Adrenal gland (tissue), 12 donors: ENCODE measurements around the gene CMTM8. TPM values are rescaled to one million over a fixed set of nuclear protein-coding genes. Genes with fewer than 3 reads are reported as not detected.

ENCODE experiments used
- DNase-seq, 7 donors: peaks; one replicate each; pipeline ENCODE4 v3.0.0-alpha.2; 2019 to 2020
- H3K27ac ChIP-seq, 5 donors: fragments of 200-600 bp; sonication (generic) in 4 of 5; 1 replicate in 3 of 5; 2 replicates in 2 of 5; pipeline versions ENCODE4 v1.5.1 to v1.8.0; 2016 to 2020; ENCODE audit warnings: mild to moderate bottlenecking in 1 of 5
- H3K27me3 ChIP-seq: fragments of 200-600 bp; 2 replicates; pipeline ENCODE4 v1.8.0; 2021
- H3K36me3 ChIP-seq, 2 donors: fragments of 200-600 bp; replicated peaks in 1 of 2; 1 replicate in 1 of 2; 2 replicates in 1 of 2; pipeline versions ENCODE4 v1.5.1 to v1.8.0; 2018 to 2022
- H3K4me1 ChIP-seq, 2 donors: fragments of 200-600 bp; replicated peaks in 1 of 2; 1 replicate in 1 of 2; 2 replicates in 1 of 2; pipeline versions ENCODE4 v1.5.1 to v1.8.0; 2018 to 2021
- H3K4me3 ChIP-seq, 4 donors: fragments of 200-600 bp; sonication (generic) in 3 of 4; one replicate each; pipeline ENCODE4 v1.5.1; 2016 to 2018
- H3K9me3 ChIP-seq, 3 donors: fragments of 200-600 bp; sonication (generic) in 1 of 3; replicated peaks in 1 of 3; 1 replicate in 2 of 3; 2 replicates in 1 of 3; pipeline versions ENCODE4 v1.5.1 to v1.8.0; 2016 to 2021
- POLR2A ChIP-seq, 2 donors: fragments of 450-650 bp; IDR thresholded peaks; one replicate each; pipeline ENCODE4 v1.6.1; 2017; ENCODE audit warnings: antibody characterized with exemption in 2 of 2, mild to moderate bottlenecking in 2 of 2, moderate library complexity in 1 of 2
- WGBS, 4 donors: extraction: QIAGEN DNeasy Blood & Tissue Kit in 2 of 4; methylation state at CpG; one replicate each; pipeline versions ENCODE4 v1.1.5 to v1.1.7; 2013 to 2017; 5-methylcytosine and 5-hydroxymethylcytosine counted together
- intact Hi-C, 2 donors: fragments of 100-400 bp; cut with DNase I; formaldehyde crosslinking; loops; one replicate each; pipeline versions ENCODE4 v1.14.1 to v1.15.0; 2022 to 2023
- polyA plus RNA-seq, 3 donors: library from polyadenylated mRNA; stranded (reverse); fragments of 200-250 nt in 2 of 3; fragments of 350-450 nt in 1 of 3; fragmentation: Illumina TruSeq in 1 of 3; extraction: RNeasy Lipid Tissue Mini Kit (QIAGEN cat#74804) in 1 of 3; gene quantifications; one replicate each; pipeline ENCODE4 v1.2.3, GENCODE V29; 2013 to 2014
- total RNA-seq, 9 donors: library from RNA; depleted of rRNA in 4 of 9; stranded (reverse); fragments of >200 nt in 4 of 9; fragments of 120-200 nt in 1 of 9; fragmentation: NEBNext Ultra II Directional in 1 of 9; extraction: Animal tissue kit (Norgen Biotek cat#: 25700) in 1 of 9; gene quantifications; one replicate each; pipeline versions ENCODE4 v1.1.0 to v1.2.4, GENCODE V29; 2013 to 2023
- TF ChIP-seq, protein P1 (sequence below), 6 experiments: fragments of 450-650 bp in 4 of 6; fragments of 200-600 bp in 2 of 6; sonication (generic) in 1 of 6; IDR thresholded peaks; 1 replicate in 5 of 6; 2 replicates in 1 of 6; pipeline versions ENCODE4 v1.5.1 to v1.8.0; 2016 to 2021; ENCODE audit warnings: antibody characterized with exemption in 6 of 6, mild to moderate bottlenecking in 2 of 6, moderate library complexity in 1 of 6
- donor health status: healthy with polysubstance abuse.
- donor health status: Bipolar disorder and iron deficiency.
- donor health status: DM: yes; HTN: yes; CAD: no.
- donor health status: DM: no; HTN: no; CAD: no.
- donor health status: DM: no; HTN: no; CAD: no.
- donor health status: DM: yes; HTN: yes; CAD: no.

The CMTM8 gene
- total and polyA plus RNA-seq, 12 donors, result 3.3 to 24.1 (median 16.0) TPM

DNA sequence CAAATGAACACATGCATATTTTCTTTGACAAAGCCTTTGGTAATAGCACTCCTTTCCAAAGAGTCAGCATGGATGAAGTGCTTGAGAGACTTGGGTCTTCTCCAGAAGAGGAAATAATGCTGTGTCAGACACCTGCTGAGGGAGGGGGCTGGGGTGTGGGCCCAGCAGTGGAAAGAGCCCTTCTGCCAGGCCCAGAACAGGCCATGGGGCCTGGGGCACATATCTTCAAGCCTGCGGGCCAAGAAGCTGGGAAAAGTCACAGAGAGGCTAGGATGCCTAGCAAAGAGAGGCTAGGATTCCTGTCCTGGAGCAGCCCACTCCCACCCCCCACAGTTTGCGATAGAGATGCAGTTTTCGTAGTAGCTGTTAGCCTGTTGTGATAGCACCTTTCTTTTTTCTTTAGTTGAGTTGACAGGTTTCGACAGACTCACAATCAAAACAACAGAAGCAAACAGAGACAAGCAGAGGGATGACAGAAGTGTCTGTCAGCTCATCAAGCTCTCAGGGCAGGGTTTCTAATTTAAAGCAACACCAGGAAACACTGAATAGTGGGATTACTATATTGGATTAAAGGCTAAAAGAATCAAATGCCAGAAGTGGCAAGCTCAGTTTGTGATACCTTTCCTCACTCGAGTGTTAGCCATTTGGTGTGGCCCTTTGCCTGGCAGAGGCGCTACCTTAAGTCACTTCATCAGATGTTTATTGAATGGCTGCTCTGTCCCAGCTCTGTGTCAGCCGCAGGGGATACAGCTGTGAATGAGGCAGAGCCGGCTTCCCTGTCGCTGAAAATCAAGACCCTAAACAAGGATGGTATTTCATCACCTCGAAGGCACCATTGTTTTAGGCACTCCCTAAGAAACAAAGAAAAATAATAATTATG is 172.1 kb downstream of the CMTM8 start:
- DNase-seq, result peak in 1 of 7 donors; percentile 23
- Histone ChIP-seq H3K27me3 (no peaks in the 10 kb centered on the region), H3K27ac (no peak overlapping the region), H3K9me3 (no peaks in the 10 kb centered on the region), H3K36me3 (no peaks in the 10 kb centered on the region), H3K4me1 (peaks cover 0 to 17% of the 10 kb centered on the region in 2 donors), H3K4me3 (no peak overlapping the region)
- TF ChIP-seq, protein P1, sequence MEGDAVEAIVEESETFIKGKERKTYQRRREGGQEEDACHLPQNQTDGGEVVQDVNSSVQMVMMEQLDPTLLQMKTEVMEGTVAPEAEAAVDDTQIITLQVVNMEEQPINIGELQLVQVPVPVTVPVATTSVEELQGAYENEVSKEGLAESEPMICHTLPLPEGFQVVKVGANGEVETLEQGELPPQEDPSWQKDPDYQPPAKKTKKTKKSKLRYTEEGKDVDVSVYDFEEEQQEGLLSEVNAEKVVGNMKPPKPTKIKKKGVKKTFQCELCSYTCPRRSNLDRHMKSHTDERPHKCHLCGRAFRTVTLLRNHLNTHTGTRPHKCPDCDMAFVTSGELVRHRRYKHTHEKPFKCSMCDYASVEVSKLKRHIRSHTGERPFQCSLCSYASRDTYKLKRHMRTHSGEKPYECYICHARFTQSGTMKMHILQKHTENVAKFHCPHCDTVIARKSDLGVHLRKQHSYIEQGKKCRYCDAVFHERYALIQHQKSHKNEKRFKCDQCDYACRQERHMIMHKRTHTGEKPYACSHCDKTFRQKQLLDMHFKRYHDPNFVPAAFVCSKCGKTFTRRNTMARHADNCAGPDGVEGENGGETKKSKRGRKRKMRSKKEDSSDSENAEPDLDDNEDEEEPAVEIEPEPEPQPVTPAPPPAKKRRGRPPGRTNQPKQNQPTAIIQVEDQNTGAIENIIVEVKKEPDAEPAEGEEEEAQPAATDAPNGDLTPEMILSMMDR (IDR thresholded peaks at IDR 0.05), result no peak
- no peak for TF ChIP-seq POLR2A (IDR thresholded peaks at IDR 0.05)
- intact Hi-C loops, result no loop called here
- 61 to 93% (median 85%) methylated on average over 9 to 10 of the region's 10 CpGs for WGBS, 4 donors

DNA sequence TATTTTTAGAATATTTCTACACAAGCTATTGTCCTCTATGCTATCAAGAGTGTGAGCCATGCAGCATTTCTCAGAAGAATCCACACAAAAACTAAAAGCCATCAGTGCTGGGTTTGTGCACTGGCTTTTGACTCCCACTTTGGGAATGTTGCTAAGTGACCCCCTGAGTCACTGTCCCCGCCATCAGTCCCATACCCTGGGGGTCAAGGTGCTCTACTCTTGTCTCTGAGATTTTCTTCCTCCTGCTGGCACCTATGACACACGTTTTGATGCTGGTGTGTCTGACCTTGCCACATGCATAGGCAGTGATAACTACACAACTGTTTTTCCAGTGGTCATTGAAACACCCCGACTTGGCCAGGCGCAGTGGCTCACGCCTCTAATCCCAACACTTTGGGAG is 173.0 kb downstream of the CMTM8 start:
- Histone ChIP-seq H3K36me3 (no peaks in the 10 kb centered on the region), H3K27me3 (no peaks in the 10 kb centered on the region), H3K9me3 (no peaks in the 10 kb centered on the region), H3K4me3 (no peak overlapping the region), H3K4me1 (peaks cover 0 to 17% of the 10 kb centered on the region in 2 donors), H3K27ac (no peak overlapping the region)
- WGBS, 4 donors, result 82 to 89% (median 83%) methylated on average over 5 of the region's 5 CpGs
- no peak for DNase-seq
- intact Hi-C loops, result no loop called here
- TF ChIP-seq POLR2A (IDR thresholded peaks at IDR 0.05), result no peak
- TF ChIP-seq, protein P1 (IDR thresholded peaks at IDR 0.05), result no peak

- Histone ChIP-seq H3K4me1 (peaks cover 0 to 12% of the 10 kb centered on the region in 2 donors), H3K27me3 (no peaks in the 10 kb centered on the region), H3K27ac (no peak overlapping the region), H3K9me3 (no peaks in the 10 kb centered on the region), H3K36me3 (no peaks in the 10 kb centered on the region), H3K4me3 (no peak overlapping the region)
- TF ChIP-seq, protein P1 (IDR thresholded peaks at IDR 0.05), result no peak
- no peak for TF ChIP-seq POLR2A (IDR thresholded peaks at IDR 0.05)
- intact Hi-C loops, result no loop called here
- peak in 1 of 7 donors; percentile 2 for DNase-seq
- whole genome bisulfite sequencing, 4 donors, result 95 to 97% (median 97%) methylated on average over 3 of the region's 3 CpGs
Measured at GRCh38 chr3:32412887-32413286, 174.4 kb downstream of the CMTM8 start.

DNA sequence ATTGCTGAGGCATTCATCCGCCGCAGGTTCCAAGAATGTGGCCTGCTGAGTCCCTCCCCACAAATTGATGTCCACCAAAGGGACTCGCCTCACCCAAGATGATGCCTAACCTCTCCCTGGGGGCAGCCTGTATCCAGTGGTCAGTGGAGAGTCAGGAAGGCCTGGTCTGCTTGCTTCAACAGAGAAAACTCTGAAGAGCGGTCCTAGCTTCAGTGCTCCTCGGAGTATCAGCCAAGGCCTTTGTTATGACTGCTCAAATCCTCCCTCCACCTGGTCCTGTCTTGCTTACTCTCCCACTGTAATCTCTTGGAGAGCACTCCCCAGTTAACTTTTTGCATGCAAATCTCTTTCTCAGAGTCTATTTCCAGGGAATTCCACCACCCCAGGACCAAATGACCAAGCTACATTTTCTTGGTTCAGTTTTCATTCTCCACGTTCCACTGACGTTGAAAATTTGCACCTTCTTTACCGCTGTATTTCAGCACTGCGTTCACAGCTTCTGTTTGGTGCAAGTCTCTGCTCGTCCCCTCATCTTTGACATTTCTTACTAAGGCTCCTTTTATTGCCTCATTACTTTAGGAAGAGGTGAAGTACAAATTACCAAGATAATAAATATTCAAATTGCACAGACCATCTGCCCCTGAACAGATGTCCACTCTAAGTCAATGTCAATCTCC is 175.5 kb downstream of the CMTM8 start:
- peak in 1 of 7 donors; percentile 5 for DNase-seq
- Histone ChIP-seq H3K9me3 (no peaks in the 10 kb centered on the region), H3K36me3 (no peaks in the 10 kb centered on the region), H3K4me1 (peaks cover 0 to 8% of the 10 kb centered on the region in 2 donors), H3K27me3 (no peaks in the 10 kb centered on the region), H3K4me3 (no peak overlapping the region), H3K27ac (peak overlapping the region in 2 of 5 donors; percentile 48 to 72)
- WGBS, 4 donors, result 76 to 90% (median 88%) methylated on average over 10 of the region's 10 CpGs
- intact Hi-C loops, result no loop called here
- TF ChIP-seq, protein P1 (IDR thresholded peaks at IDR 0.05), result no peak
- TF ChIP-seq POLR2A (IDR thresholded peaks at IDR 0.05), result no peak
